Right lobe of liver (tissue), 4 donors: Measurements from ENCODE around the gene WBP1.

Experiments used
- POLR2A ChIP-seq: fragments of 450-650 bp; IDR thresholded peaks from one replicate; pipeline ENCODE4 v1.6.1; 2017; ENCODE audit warnings: antibody characterized with exemption, mild to moderate bottlenecking
- TF ChIP-seq, protein P1 (sequence below), 4 donors: fragments of 200-600 bp in 3 of 4; fragments of 450-650 bp in 1 of 4; IDR thresholded peaks; one replicate each; pipeline versions ENCODE4 v1.5.1 to v1.8.0; 2016 to 2022; ENCODE audit warnings: antibody characterized with exemption in 4 of 4, mild to moderate bottlenecking in 2 of 4
- donor health status: DM: no; HTN: no; CAD: no.
- donor health status: DM: no; HTN: no; CAD: no.
- donor health status: DM: no; HTN: yes; CAD: no.

- TF ChIP-seq, protein P1, sequence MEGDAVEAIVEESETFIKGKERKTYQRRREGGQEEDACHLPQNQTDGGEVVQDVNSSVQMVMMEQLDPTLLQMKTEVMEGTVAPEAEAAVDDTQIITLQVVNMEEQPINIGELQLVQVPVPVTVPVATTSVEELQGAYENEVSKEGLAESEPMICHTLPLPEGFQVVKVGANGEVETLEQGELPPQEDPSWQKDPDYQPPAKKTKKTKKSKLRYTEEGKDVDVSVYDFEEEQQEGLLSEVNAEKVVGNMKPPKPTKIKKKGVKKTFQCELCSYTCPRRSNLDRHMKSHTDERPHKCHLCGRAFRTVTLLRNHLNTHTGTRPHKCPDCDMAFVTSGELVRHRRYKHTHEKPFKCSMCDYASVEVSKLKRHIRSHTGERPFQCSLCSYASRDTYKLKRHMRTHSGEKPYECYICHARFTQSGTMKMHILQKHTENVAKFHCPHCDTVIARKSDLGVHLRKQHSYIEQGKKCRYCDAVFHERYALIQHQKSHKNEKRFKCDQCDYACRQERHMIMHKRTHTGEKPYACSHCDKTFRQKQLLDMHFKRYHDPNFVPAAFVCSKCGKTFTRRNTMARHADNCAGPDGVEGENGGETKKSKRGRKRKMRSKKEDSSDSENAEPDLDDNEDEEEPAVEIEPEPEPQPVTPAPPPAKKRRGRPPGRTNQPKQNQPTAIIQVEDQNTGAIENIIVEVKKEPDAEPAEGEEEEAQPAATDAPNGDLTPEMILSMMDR (IDR thresholded peaks at IDR 0.05) = no peak
- no peak for TF ChIP-seq POLR2A
These were observed 43.8 kb upstream of the WBP1 start for GRCh38 chr2:74414441-74414840.
